HepG2 (cell line): Measurements from ENCODE around the gene UBE3A. TPM values are rescaled to one million over a fixed set of nuclear protein-coding genes. Genes with fewer than 3 reads are reported as not detected.

ENCODE experiments used
- ATAC-seq: fragments of 200-7000 bp; cut with Tn5 transposase; 3 replicates; pipeline ENCODE4 v1.9.1; 2020; ENCODE audit warnings: mild to moderate bottlenecking, moderate library complexity
- BruUV-seq: library from RNA; stranded (reverse); fragments of 400-500 nt; replicated peaks from 2 replicates; lab custom pipeline; 2021; lab: Mats Ljungman, UMichigan
- CTCF ChIA-PET: fragments of 300-600 bp; formaldehyde crosslinking; extraction: SDS; loops from one replicate; lab custom pipeline; 2021; ENCODE audit warnings: low total read pairs, inconsistent platforms, low intra/inter-chr PET ratio; lab: Yijun Ruan, JAX
- POLR2A ChIA-PET: fragments of 350-600 bp; sonication (Branson Sonifier 250); formaldehyde crosslinking; loops from one replicate; lab custom pipeline; 2020; ENCODE audit warnings: antibody characterized with exemption, inconsistent platforms; lab: Yijun Ruan, JAX
- DNase-seq: peaks from one replicate; pipeline ENCODE4 v3.0.0-alpha.2; 2015; ENCODE audit warnings: low spot score
- FAIRE-seq: peaks from 3 replicates; lab custom pipeline; 2011; peaks lifted over from hg19 to GRCh38; lab: Jason Lieb, UNC
- H2AFZ ChIP-seq: one replicate; pipeline ENCODE4 v1.6.1; 2011; ENCODE audit warnings: low read length, inconsistent platforms
- H3K27ac ChIP-seq: fragments of 300-600 bp; 3 replicates; pipeline ENCODE4 v1.8.0; 2011; ENCODE audit warnings: mixed run types, mild to moderate bottlenecking, mixed read lengths, low read length, inconsistent platforms; ENCODE audit not compliant: insufficient read depth; ENCODE audit errors: extremely low read length
- H3K27me3 ChIP-seq, 2 experiments: fragments of 200-600 bp in 1 of 2; 2 replicates in 1 of 2; 3 replicates in 1 of 2; pipeline versions ENCODE4 v1.6.0 to v1.8.0; 2011; ENCODE audit warnings: low read length in 2 of 2, mild to moderate bottlenecking in 2 of 2, moderate library complexity in 2 of 2, inconsistent platforms in 1 of 2; ENCODE audit not compliant: insufficient read depth in 2 of 2, control insufficient read depth in 1 of 2
- H3K36me3 ChIP-seq, 2 experiments: fragments of 200-600 bp in 1 of 2; replicated peaks in 1 of 2; 2 replicates in 1 of 2; 3 replicates in 1 of 2; pipeline versions ENCODE4 v1.5.1 to v1.8.0; 2011; ENCODE audit warnings: low read length in 2 of 2, inconsistent platforms in 1 of 2; ENCODE audit not compliant: insufficient read depth in 2 of 2, control insufficient read depth in 1 of 2
- H3K4me1 ChIP-seq: 2 replicates; pipeline ENCODE4 v1.5.1; 2012; ENCODE audit warnings: low read length, inconsistent platforms; ENCODE audit not compliant: insufficient read depth
- H3K4me2 ChIP-seq: 2 replicates; pipeline ENCODE4 v1.6.0; 2011; ENCODE audit warnings: low read depth, low read length, inconsistent platforms
- H3K4me3 ChIP-seq, 3 experiments: fragments of 200-600 bp in 1 of 3; sonication (generic), shearing (Covaris generic) in 1 of 3; replicated peaks in 1 of 3; 2 replicates each; pipeline ENCODE4 v1.5.1; 2011 to 2016; ENCODE audit warnings: low read length in 3 of 3, inconsistent platforms in 2 of 3, low read depth in 2 of 3, mild to moderate bottlenecking in 2 of 3, control low read depth in 1 of 3, mixed read lengths in 1 of 3; ENCODE audit not compliant: insufficient read depth in 1 of 3
- H3K79me2 ChIP-seq: one replicate; pipeline ENCODE4 v1.6.1; 2011; ENCODE audit warnings: low read length, inconsistent platforms; ENCODE audit not compliant: insufficient read depth
- H3K9ac ChIP-seq: 2 replicates; pipeline ENCODE4 v1.6.0; 2011; ENCODE audit warnings: mild to moderate bottlenecking, low read depth, low read length, inconsistent platforms; ENCODE audit not compliant: insufficient read depth
- H3K9me3 ChIP-seq: 2 replicates; pipeline ENCODE4 v1.5.1; 2012; ENCODE audit warnings: mild to moderate bottlenecking, low read length
- H4K20me1 ChIP-seq: 2 replicates; pipeline ENCODE4 v1.6.0; 2011; ENCODE audit warnings: inconsistent platforms, mild to moderate bottlenecking, low read length, moderate library complexity; ENCODE audit not compliant: insufficient read depth
- CBX1 ChIP-seq: IDR thresholded peaks from one replicate; pipeline ENCODE4 v1.6.1; 2016; ENCODE audit warnings: antibody characterized with exemption, low read depth
- DPF2 ChIP-seq: sonication (generic); formaldehyde crosslinking; IDR thresholded peaks from 2 replicates; pipeline ENCODE4 v1.4.0; 2020; ENCODE audit warnings: mild to moderate bottlenecking, low read depth, missing genetic modification reagents, borderline replicate concordance
- ETV6 ChIP-seq: sonication (generic); formaldehyde crosslinking; conservative IDR thresholded peaks from 2 replicates; pipeline ENCODE4 v1.4.0; 2020; ENCODE audit warnings: missing genetic modification reagents
- GTF3A ChIP-seq: sonication (generic); formaldehyde crosslinking; conservative IDR thresholded peaks from 2 replicates; pipeline ENCODE4 v1.4.0; 2020; ENCODE audit warnings: mild to moderate bottlenecking, missing genetic modification reagents
- HDAC2 ChIP-seq: sonication (generic); formaldehyde crosslinking; IDR thresholded peaks from 2 replicates; pipeline ENCODE4 v1.4.0; 2020; ENCODE audit warnings: missing genetic modification reagents
- KDM6A ChIP-seq: IDR thresholded peaks from 2 replicates; pipeline ENCODE4 v1.6.1; 2016; ENCODE audit warnings: low read depth
- PRDM4 ChIP-seq: sonication (generic); formaldehyde crosslinking; IDR thresholded peaks from 2 replicates; pipeline ENCODE4 v1.9.0; 2021; ENCODE audit warnings: missing genetic modification reagents, borderline replicate concordance
- RCOR2 ChIP-seq: IDR thresholded peaks from 2 replicates; pipeline ENCODE4 v1.6.1; 2016; ENCODE audit warnings: missing biosample characterization, missing genetic modification reagents
- STAG1 ChIP-seq: sonication (generic); formaldehyde crosslinking; IDR thresholded peaks from 2 replicates; pipeline ENCODE4 v1.4.0; 2020; ENCODE audit warnings: missing genetic modification reagents
- ZBTB1 ChIP-seq: sonication (generic); formaldehyde crosslinking; IDR thresholded peaks from 2 replicates; pipeline ENCODE4 v1.4.0; 2020; ENCODE audit warnings: missing genetic modification reagents, borderline replicate concordance
- ZBTB7A ChIP-seq: sonication (generic); formaldehyde crosslinking; IDR thresholded peaks from 2 replicates; pipeline ENCODE4 v1.8.0; 2022; ENCODE audit warnings: mild to moderate bottlenecking, missing genetic modification reagents
- ZFP1 ChIP-seq: IDR thresholded peaks from 2 replicates; pipeline ENCODE4 v1.6.1; 2016
- ZFP36L1 ChIP-seq: sonication (generic); formaldehyde crosslinking; IDR thresholded peaks from 2 replicates; pipeline ENCODE4 v1.8.0; 2022; ENCODE audit warnings: mild to moderate bottlenecking, missing genetic modification reagents, moderate library complexity
- ZNF282 ChIP-seq: fragments of 450-650 bp; IDR thresholded peaks from 2 replicates; pipeline ENCODE4 v1.6.1; 2018; ENCODE audit not compliant: partially characterized antibody
- ZNF354B ChIP-seq: sonication (generic); formaldehyde crosslinking; IDR thresholded peaks from 2 replicates; pipeline ENCODE4 v1.8.0; 2022; ENCODE audit warnings: mild to moderate bottlenecking, missing genetic modification reagents
- ZNF792 ChIP-seq: IDR thresholded peaks from 2 replicates; pipeline ENCODE4 v1.6.1; 2016
- WGBS: methylation state at CpG from one replicate; pipeline ENCODE4 v1.1.6; 2017; ENCODE audit warnings: low lambda C conversion rate; 5-methylcytosine and 5-hydroxymethylcytosine counted together
- in situ Hi-C: cut with HindIII; loops from 2 replicates; pipeline ENCODE4 v1.10.0; 2017; ENCODE audit warnings: low pct_unique_long_range_greater_than_20kb; ENCODE audit not compliant: extremely low pct_ligation_motif_present
- intact Hi-C: fragments of 100-400 bp; cut with micrococcal nuclease; formaldehyde crosslinking; loops from one replicate; pipeline ENCODE4 v1.10.0; 2022; ENCODE audit not compliant: unreplicated experiment
- polyA plus RNA-seq, 8 experiments: library from polyadenylated mRNA; depleted of rRNA in 3 of 8; stranded (reverse) in 7 of 8; unstranded in 1 of 8; fragments of >200 nt; fragmentation: Illumina TruSeq in 4 of 8; extraction: Trizol in 4 of 8; gene quantifications; 2 replicates each; pipeline versions ENCODE4 v1.2.1 to v1.2.3, GENCODE V29; 2011 to 2016; ENCODE audit warnings: low read depth in 4 of 8, missing spikeins in 1 of 8, mixed read lengths in 1 of 8; ENCODE audit not compliant: insufficient read depth in 1 of 8
- total RNA-seq, 5 experiments: library from RNA; depleted of rRNA; stranded (reverse); fragments of >200 nt; fragmentation: Illumina TruSeq; extraction: Trizol; gene quantifications; 2 replicates each; pipeline ENCODE4 v1.2.3, GENCODE V29; 2016; ENCODE audit warnings: low read depth in 1 of 5

Gene UBE3A
- total and polyA plus RNA-seq, 2 of the 13 experiments (the other 11 are each of a cell fraction or from before 2014, with no cell fraction given), result 17.3 to 80.5 TPM

DNA sequence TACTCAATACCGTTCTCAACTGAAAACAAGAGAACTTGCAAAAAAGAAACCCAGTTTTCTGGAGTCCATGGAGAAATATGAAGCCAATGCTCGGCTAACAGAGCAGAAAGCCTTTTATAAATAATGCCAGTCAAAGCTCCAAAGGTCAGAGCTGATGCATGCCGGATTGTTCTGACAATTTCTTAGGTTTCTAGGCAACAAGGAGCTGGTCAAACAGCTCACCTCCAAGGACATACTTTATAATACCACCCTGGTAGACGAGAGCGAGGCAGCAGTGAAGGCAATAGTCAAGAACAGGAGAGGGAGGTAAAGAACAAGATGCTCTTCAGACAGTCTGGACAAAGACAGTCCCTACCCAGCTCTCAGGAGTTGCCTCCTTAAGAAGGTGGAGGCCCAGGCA lies 111.1 kb downstream of the UBE3A start:
- BruUV-seq, result no TSS peak
- POLR2A ChIA-PET, result no interaction called here

More for the DNA sequence above, 111.1 kb downstream of the UBE3A start:
- Histone ChIP-seq H3K4me3 (no peak overlapping the region), H3K4me2 (0 out of 2 replicates have a peak overlapping the region, but pooled peaks have one; percentile 12), H2AFZ (no peak overlapping the region), H4K20me1 (no peaks in the 10 kb centered on the region), H3K27me3 (no peaks in the 10 kb centered on the region)
- in situ Hi-C loops, result no loop called here
- ATAC-seq, result peak; percentile 12
- intact Hi-C loops, result no loop called here
- TF ChIP-seq ZFP1, result no peak
- no peak for TF ChIP-seq ZNF282
- TF ChIP-seq HDAC2, result no peak
- TF ChIP-seq STAG1 (CRISPR knock-in tag), result no peak
- no peak for TF ChIP-seq ZNF792 (CRISPR knock-in tag)
- TF ChIP-seq ZBTB1, result no peak
- TF ChIP-seq RCOR2, result no peak
- TF ChIP-seq PRDM4 (CRISPR knock-in tag), result no peak
- TF ChIP-seq ETV6 (CRISPR knock-in tag), result no peak
- no peak for TF ChIP-seq ZBTB7A (CRISPR knock-in tag)
- TF ChIP-seq DPF2 (CRISPR knock-in tag), result no peak
- TF ChIP-seq ZFP36L1 (CRISPR knock-in tag), result no peak
- TF ChIP-seq CBX1, result no peak
- no peak for TF ChIP-seq ZNF354B (CRISPR knock-in tag)
- TF ChIP-seq KDM6A (CRISPR knock-in tag), result no peak
- no peak for TF ChIP-seq GTF3A (CRISPR knock-in tag)
- TF ChIP-seq, all 625 proteins: peak for 0
- FAIRE-seq, result no peak
- DNase-seq, result peak; percentile 23
- H3K9ac ChIP-seq, result no peak overlapping the region
- H3K4me1 ChIP-seq, result peaks cover 23% of the 10 kb centered on the region
- CTCF ChIA-PET, result no interaction called here
- H3K79me2 ChIP-seq, result no peaks in the 10 kb centered on the region
- 74% methylated on average over 5 of the region's 5 CpGs for WGBS
- 0 out of 5 replicates have a peak, but pooled peaks cover 0 to 1% of the 10 kb centered on the region in 2 experiments for H3K36me3 ChIP-seq
- H3K9me3 ChIP-seq, result no peaks in the 10 kb centered on the region
- H3K27ac ChIP-seq, result no peak overlapping the region
